Activated CD8-positive, alpha-beta memory T cell treated with anti-CD3 and anti-CD28 coated beads for 1 hour (primary cell): ENCODE results near the gene MMADHC.
"Not testable (repeated sequence)": the region's sequence is repeated elsewhere in the genome, so short reads cannot be mapped to it uniquely, and the experiment has no call there.

Experiments used
- DNase-seq, 2 donors: peaks; one replicate each; pipeline ENCODE4 v3.0.0-alpha.2; 2020; ENCODE audit warnings: low read depth in 1 of 2; ENCODE audit errors: extremely low read depth in 1 of 2

Gene MMADHC

GRCh38 chr2:149595056-149595963 is 7.7 kb upstream of the MMADHC start:
- no peak for DNase-seq

- no peak for DNase-seq
Observed at GRCh38 chr2:149594411-149594810, 6.8 kb upstream of the MMADHC start.

- DNase-seq: no peak
Observed at GRCh38 chr2:149587950-149588487, 444 bp upstream of the MMADHC start.

- DNase-seq: no peak
Observed at GRCh38 chr2:149586898-149587219, 716 bp downstream of the MMADHC start.

GRCh38 chr2:149586063-149586462 is 1.5 kb downstream of the MMADHC start:
- DNase-seq: no peak

- no peak for DNase-seq
Observed at GRCh38 chr2:149585166-149585885, 2.2 kb downstream of the MMADHC start.

- DNase-seq: no peak
Observed at GRCh38 chr2:149579972-149580882, 7.3 kb downstream of the MMADHC start.

GRCh38 chr2:149577269-149577668 is 10.3 kb downstream of the MMADHC start:
- no peak for DNase-seq

- no peak for DNase-seq
Observed at GRCh38 chr2:149575752-149576151, 11.8 kb downstream of the MMADHC start.

- no peak for DNase-seq
Observed at GRCh38 chr2:149575277-149575676, 12.3 kb downstream of the MMADHC start.

- DNase-seq: no peak
Observed at GRCh38 chr2:149573760-149574159, 13.8 kb downstream of the MMADHC start.

- DNase-seq: no peak
Observed at GRCh38 chr2:149572102-149572953, 15.2 kb downstream of the MMADHC start.

- DNase-seq: no peak
Observed at GRCh38 chr2:149568138-149568537, 19.4 kb downstream of the MMADHC start.

GRCh38 chr2:149566652-149567051 is 20.9 kb downstream of the MMADHC start:
- DNase-seq: no peak

- not testable (repeated sequence) for DNase-seq
Observed at GRCh38 chr2:149565625-149566024, 21.9 kb downstream of the MMADHC start.

- no peak for DNase-seq
Observed at GRCh38 chr2:149564983-149565382, 22.6 kb downstream of the MMADHC start.

- no peak for DNase-seq
Observed at GRCh38 chr2:149564097-149564496, 23.5 kb downstream of the MMADHC start.

- DNase-seq: no peak
Observed at GRCh38 chr2:149562324-149562723, 25.3 kb downstream of the MMADHC start.

GRCh38 chr2:149561309-149561926 is 26.2 kb downstream of the MMADHC start:
- no peak for DNase-seq
